HG02610 (cell line): ENCODE results near the gene OTULIN.

Source experiments
- ATAC-seq: cut with Tn5 transposase; IDR thresholded peaks from one replicate; pipeline ENCODE4 v1.9.1; 2021; ENCODE audit warnings: mild to moderate bottlenecking, moderate library complexity; ENCODE audit not compliant: unreplicated experiment

OTULIN gene

DNA sequence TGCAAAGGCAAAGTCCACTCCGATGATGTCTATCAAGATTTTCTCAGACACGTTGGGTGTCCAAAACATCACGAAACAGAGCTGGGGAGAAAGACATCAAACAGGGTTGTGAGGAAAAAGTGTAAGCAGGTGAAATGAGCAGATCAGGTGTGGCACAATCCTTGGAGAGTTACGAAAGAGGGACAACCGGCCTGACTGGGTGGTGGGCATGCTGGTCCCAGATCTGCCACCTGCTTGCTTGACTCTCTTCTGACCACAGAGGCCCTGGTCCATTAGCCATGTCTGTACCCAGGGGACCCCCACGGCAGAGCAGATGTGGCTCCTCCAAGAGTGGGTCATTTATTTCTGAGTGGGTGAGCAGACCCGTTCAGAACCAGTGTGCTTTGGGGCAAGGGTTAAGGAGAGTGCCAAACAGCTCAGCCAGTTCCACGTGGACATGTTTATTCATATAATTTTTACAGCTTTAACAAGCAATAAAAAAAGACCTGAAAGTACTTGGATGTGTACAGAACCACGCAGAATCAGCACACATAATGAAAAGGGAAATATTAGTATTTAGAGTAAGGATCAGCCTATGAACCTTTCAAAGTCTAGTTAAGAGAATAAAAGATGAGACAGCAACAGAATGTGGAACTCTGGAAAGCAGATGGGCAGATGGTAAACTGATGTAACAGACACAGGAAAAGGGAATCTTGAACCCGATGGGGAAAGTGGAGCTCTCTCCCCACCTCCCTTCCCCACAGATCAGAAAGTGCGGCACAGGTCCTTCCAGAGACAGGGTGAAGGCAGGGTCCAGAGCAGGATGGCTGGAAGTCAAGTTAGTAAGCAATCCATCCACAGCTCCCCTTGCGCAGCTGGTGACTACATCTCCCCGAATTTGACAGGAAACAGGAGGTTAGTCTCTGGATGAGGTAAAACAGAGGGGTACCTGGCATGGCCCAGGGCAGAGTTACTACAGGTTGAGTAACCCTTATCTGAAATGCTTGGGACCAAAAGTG is 52.5 kb downstream of the OTULIN start:
- ATAC-seq = no peak

DNA sequence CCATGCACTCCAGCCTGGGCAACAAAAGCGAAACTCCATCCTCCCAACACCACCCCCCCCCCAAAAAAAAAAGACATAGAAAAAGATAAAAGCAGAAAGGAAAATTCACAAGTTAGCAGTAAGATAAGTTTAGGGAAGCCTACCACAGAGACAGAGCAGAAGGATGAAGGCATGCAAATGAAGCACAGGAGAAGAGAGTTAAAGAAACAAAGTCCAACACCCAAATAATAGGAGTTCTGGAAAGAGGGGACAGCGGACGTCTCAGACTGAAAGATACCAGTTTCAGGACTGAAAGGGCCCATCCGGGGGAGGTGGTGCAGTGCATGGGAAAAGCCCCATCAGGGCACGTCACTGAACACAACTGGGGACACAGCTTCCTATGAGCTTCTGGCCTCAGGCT is 54.3 kb downstream of the OTULIN start:
- no peak for ATAC-seq

DNA sequence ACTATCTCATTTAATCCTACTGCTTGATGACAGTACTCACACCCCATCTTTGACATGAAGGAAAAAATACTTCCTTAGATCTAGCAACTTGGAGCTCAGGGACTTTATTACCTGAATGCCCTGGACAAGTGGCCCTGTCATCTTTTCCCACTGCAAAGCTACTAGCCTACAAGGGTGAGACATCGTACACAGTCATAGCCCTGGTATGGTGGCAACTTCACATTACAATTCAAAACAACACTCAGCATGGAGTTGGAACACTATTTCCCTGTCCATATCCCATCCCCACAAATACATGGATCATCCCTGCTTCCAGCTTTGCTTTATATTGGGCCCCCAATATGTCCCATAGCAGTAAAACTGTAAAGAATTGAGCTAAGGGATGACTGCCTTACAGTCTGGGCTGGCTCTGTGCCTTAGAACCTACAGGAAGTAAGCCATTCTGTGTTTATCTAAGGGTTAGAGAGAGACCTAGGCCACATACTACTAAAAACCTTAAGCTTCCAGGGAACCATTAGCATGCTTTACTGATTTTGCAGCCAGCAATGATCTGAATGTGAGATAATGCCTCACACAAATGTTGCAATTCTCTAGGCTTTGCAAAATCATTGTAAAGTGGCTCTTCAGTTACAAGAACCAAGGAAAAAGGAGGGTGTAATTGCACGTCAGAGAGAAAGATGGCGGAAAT is 55.9 kb downstream of the OTULIN start:
- ATAC-seq = no peak

DNA sequence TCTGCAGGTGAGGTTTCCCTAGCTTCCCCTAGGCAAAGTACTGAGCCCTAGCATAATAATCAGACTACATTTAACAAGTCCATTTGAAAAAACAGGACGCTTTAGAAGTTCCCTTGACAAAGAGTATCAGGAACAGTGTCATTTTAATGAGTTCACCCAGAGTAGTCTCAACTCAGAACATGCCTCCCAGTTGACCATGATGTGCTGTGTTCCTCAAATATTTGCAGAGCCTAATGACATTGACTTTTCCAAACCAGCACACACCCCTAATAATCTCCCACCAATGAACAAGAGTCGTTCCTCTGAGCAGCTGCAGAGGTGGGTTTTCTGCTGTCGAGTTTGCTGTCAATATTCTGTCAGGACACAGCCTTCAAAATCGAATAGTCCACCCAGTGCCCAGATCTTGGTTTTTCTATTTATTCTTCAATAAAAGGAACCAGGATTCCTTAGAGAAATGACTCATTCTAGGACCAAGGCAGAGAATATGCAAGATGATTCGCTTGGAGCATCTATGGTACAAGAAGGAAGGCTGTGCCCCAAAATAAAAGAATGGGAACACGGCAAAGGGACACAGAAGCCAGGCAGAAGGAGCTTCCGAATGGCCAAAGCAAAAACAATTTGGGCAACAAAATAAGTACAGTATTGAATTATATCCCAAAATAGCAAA is 57.6 kb downstream of the OTULIN start:
- ATAC-seq = no peak

DNA sequence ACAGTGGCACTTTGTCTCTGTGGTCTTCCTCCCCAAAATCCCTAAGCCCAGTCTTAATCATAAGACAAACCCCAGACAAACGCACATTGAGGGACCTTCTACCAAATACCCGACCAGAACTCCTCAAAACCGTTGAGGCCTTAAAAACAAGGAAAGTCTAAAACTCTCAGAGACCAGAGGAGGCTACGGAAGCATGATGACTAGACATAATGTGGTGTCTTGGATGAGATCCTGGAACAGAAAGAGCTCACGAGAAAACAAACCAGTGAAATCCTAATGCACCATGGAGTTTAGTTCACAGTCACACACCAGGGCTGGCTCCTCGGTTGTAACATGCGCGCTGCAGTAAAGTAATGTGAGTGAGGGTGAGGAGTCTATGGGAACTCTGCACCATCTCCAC is 58.4 kb downstream of the OTULIN start:
- ATAC-seq = no peak

DNA sequence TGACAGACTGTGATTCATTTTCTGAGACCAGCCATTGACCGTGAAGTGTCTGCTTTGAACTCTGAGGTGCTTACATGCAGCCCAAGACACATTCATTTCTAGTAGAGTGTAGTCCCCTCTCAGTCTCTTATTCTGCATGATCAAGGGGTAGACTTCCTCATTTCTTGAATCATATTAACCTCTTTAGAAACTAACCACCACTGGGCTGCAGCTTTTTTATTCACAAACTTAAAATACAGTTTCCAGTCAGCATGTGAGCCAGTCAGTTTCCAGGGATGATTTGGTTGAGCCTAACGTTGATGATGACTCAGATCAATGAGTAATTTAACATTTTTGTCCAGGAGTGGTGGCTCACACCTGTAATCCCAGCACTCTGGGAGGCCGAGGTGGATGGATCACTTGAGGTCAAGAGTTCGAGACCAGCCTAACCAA is 59.2 kb downstream of the OTULIN start:
- peak; percentile 83 for ATAC-seq

DNA sequence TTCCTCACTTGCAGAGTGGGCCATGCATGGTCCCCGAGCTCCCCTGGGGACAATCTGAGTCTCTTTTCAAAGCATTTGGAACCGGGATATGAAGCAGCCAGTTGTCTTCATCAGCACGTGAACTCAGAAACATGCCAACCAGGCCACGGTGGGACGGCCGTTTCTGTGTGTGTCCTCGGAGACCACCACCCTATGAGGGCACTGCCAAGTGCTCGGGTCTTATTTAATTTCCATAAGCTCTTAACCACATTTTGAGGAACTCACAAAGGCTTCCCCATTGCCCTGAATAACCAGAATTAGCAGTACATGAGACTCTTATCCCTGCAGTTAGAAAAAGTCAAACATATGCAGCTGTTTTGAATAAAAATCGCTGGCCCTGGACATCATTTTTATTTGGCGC is 60.1 kb downstream of the OTULIN start:
- ATAC-seq = no peak

DNA sequence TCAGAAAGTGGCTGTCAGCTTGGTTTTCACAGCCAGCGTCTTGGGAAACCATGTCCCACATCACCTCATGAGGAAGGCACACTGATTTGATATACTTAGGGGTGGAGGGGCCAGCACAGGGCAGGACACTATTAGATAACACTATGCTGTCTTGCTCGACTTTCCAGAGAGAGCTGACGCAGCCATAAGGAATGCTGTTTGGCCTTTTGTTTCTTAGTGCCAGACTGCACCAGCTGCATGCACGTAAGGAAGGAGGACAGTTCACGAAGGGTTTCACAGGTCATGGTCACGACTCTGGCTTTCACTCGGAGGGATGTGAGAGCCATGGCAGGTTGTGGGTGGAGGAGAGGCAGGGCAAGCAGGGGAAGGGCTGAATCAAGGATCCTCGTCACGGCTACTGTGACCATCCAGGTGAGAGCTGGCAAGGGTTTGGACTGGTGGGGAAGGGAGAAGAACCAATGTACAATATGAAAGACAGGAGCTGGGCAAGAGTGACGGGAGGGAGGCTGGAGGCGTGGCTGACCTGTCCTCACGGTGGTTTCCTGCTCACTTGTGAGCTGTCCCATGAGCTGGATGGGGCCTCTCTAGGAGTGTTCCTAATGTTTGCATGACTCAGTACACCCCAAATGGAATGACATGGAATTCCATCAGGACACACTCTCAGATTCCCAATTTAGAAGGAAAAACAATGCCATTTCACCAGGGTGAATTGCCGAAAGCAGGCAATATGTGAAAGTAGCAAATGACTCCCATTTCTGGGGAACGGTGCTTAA is 61.7 kb downstream of the OTULIN start:
- ATAC-seq = no peak

DNA sequence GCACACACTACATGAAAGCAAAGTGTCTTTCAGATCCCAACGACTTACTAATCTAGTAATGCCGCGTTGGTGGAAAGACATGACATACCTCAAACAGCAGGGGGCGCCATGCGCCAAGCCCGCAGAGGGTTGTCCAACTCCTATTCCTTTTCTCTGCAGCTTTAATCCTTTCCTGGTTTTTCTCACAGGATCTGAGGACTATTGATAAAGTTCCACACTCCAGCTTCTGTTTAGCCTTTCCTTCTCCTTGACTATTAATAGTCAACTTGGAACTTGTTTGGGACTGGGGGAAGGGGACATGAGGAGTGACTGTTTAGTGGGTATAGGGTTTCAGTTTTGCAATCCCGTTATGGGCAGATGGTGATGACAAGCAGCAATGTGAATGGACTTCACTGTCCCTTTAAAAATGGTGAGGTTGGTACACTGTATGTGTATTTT is 62.9 kb downstream of the OTULIN start:
- ATAC-seq = peak; percentile 36

DNA sequence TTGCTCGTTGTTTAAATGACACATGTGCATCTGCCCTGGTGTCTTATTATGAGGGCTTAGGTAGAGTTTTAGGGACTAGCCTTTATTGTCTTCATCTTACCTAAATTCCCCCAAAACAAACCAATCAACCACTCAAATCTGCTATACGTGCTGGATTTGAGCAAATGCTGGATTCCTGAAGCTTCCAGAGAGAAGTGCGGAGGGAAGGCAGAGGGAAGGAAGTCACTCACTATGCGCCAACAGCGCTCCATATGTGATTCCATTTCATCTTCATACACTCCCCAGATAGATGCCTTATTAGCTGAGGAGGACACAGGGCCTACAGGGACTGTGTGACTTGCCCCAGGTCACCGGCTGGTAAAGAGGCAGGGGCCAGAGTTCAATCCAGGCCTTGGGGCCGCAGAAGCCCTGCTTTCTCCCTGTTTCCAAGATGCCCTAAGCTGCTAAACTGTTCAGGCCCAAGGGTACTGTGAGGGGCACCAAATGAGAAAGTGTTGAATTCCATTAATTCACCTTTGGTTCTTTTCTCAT is 63.5 kb downstream of the OTULIN start:
- no peak for ATAC-seq

DNA sequence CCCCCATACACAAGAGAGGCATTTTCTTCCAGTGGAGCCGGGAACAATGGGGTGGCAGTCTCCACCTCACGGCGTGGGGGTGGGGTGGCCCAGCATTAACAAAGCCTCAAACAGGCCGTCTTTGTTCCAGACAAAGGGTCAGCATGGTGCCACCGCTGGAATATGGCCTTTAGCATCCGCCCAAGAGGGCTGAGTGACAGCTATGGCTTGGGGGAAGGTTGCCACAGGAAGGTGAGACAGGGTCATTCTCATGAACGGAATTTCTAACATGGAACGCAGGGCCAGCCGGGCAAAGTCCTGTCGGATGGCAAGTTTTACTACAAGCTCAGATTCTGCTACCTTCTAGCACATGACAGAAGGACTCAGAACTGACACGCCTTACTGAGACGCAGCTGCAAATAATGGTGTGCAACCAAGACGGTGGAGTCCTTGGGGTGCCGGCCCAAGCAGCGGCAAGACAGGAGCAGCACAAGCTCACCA is 64.0 kb downstream of the OTULIN start:
- ATAC-seq = no peak

DNA sequence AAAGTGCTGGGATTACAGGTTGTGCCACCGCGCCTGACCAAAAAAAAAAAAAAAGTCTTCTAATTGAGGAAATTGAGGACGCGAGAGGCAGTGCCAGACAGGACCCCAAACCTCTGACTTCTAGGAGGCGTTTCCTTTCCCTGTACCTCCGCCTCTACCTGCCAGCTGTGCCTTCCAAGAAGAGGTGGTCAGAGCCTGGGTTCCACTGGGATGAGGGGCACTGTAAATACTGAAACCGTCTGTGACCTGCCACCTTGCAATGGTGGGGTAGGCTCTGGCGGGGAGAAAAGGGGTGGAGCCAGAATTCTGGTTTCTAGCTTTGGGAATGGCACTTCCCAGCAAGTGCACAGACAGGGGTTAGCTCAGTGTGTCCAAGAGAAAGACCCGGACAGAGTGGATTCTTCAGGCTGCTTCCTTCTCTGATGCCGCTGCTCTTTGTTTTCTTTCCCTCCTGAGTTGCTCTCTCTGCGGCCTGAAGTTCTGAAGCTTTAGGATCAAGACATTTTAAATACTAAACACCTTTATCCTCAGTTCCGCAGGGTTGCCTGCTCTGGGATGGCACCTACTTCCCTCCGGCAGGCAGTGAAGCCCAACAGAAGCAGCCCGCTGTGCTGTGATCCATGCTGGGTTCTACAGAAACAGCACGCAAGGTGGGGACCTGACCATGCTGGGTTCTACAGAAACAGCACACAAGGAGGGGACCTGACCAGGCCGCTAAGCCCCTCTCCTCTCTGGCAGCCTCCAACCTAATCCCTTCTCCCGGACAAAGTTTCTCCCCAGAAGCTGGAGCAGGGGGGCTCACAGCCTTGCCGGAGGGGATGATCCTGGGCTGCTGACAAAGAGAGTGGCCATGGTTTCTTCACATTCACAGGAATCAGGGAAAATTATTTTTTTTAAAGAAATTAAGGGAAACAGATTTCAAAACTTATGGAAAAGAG is 65.2 kb downstream of the OTULIN start:
- ATAC-seq = no peak

DNA sequence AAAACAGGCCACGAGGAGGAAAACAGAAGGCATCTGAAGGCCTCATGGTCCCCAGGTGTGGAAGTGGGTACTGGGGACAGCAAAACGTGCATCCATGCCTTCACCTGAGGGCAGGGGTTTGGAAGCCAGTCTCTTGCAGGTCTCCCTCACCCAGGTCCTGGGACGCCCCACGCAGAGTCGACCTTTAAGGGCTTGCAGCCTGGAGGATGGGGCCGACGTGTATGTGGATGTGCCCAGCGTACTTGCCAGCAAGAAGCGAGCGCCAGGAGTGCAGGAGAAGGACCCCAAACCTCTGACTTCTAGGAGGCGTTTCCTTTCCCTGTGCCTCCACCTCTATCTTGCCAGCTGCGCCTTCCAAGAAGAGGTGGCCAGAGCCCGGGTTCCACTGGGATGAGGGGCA is 65.9 kb downstream of the OTULIN start:
- no peak for ATAC-seq

DNA sequence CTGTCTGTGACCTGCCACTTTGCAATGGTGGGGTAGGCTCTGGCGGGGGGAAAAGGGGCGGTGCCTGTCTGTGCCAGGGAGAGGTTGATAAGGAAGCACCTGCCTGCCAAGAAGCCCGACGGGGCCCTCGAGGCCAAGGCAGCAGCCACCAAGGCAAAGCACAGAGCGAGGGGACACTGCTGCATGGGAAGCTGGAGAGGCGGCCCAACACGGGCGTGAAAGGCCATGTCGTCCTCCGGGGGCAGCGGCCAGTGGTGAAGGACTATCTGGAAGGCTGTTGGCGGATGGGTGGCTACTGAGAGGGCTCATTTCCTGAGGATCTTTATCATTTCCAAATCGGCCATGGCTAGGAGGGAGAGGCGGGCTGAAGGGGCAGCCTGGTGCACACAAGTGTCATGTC is 66.4 kb downstream of the OTULIN start:
- no peak for ATAC-seq

DNA sequence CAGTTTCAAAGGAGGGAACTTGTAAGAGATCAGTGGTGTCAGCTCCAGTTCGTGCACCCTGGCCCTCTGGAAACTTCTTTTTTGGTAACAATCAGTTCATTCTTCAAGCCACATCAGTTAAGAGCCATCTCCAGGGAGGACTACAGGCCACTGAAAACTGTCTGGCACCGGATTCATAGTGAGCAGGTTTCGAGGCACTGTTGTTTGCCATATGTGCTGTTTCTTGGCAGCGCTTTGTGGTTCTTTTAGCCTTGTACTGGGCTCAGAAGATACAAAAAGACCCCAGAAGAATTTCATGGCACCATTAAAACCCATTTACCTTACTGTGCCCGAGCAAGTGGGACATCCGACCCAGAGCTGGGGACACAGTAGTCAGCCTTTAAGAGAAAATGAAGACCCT is 68.5 kb downstream of the OTULIN start:
- ATAC-seq = no peak

DNA sequence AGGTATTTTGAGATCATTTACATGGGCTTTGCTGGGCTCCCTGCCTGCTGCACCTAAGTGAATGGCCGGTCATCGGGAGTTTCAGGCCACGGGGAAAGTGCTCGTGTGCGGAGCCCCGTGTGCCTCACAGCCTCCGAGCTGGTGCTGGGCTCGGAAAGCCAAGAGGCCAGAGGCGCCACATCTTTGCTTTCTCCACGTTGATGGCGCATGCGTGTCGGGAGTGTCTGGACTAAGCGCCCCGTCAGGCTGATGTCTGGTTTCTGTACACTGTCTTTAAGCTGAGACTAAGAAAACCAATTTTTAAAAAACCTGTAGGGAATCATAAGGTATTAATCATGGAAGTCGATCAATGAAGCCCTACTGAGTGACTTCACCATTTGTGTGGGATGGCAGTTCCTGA is 69.1 kb downstream of the OTULIN start:
- no peak for ATAC-seq

DNA sequence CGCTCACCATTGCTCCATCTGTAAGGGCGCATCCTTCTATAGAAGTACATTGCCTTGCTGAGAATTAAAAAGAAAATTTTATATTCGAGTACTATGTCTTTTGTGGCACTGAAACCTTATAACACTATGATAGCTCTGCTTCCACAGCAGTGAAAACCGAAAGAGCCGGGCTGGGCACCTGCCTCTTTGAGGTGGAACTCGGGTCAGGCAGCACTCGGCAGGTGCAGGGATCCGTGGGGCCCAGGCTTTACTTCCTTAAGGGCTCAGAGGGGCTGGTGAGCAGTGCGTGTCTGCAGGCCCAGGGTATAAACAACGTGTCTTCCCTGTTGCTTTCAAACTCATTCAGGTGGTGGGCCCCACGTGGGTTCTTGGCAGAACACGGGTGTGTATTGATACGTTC is 69.9 kb downstream of the OTULIN start:
- no peak for ATAC-seq

DNA sequence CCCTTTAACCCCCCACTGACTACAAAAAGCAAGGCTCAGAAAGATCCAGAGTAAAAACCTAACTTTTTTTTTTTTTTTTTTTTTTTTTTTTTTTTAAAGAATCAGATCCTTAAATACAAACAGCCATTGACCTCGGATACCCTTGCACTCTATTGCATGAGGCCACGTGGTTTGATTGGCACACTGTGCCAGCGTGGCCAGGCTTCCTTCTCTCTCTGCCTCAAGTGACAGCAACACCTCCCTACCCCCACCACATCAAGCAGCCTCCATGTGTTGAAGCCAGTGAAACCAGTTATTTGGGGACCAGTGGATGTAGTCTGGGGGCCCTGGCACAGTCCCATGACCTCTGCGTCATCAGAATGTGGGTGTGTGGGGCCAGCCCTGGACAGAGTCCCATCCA is 71.4 kb downstream of the OTULIN start:
- no peak for ATAC-seq

DNA sequence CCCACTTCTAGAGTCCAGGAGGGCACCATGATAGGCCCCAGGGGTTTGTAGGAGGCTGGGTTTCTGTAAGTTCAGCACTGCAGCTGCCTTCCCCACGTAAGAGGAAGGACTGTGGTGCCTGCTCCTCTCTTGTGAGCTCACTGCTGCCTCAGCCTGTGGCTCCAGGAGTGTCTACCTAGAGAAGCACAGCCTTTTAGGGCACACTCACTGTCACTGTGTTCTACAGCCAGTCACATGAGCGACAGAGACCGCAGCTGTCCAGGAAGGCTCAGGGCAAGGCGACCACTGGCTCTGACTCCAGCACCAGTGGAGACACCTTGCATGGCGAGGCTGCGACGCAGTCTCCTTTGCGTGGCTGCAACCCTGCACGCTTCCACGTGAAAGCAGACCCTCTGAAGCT is 72.8 kb downstream of the OTULIN start:
- ATAC-seq = no peak
